Measurements from ENCODE around the gene CFAP77.

CFAP77 gene

DNA sequence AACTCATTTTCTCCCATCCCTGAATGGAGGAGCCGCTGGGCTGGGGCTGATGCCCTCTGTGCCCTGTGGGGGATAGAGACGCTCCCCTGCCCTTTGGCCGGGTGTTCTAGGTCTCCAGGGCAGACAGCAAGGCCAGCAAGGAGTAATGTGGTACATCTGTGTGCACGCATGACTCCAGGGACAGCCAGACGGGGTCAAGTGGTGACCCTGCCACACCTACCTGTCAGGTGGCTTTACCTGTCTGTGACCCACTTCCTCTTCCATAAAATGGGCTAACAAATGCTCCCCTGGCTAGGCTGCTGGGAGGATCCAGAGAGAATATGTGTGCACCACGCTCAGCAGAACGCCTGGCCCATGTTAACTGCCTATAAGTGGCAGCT is 137.0 kb downstream of the CFAP77 start:
- H3K4me3 ChIP-seq (ENCODE audit: low read depth, low read length) = no peak overlapping the region
- TF ChIP-seq CTCF (IDR thresholded peaks at IDR 0.05; ENCODE audit: borderline replicate concordance, insufficient read depth, low read depth, low read length) = no peak

DNA sequence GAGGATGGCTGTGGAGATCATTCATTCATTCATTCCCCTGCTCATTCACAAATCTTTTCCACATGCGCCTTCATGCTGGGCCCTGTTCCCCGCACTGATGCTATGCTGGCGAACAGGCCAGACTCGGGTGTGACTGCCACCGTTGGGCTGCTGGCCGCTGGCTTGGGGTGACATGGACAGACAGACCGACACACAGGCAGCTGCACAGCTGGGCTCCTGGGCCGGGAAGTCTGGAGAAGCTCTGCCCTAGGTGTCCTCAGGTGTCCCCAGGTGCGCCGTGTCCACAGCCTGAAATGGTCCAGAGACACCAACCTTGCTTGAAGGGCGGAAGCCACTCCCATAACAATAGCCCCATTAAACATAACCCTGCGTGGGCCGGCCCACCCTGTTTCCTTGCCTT is 137.4 kb downstream of the CFAP77 start:
- no peak for TF ChIP-seq CTCF (IDR thresholded peaks at IDR 0.05; ENCODE audit: borderline replicate concordance, insufficient read depth, low read depth, low read length)
- H3K4me3 ChIP-seq (ENCODE audit: low read depth, low read length) = no peak overlapping the region

- H3K4me3 ChIP-seq (ENCODE audit: low read depth, low read length) = no peak overlapping the region
- TF ChIP-seq CTCF (IDR thresholded peaks at IDR 0.05; ENCODE audit: borderline replicate concordance, insufficient read depth, low read depth, low read length) = no peak
These were observed 138.1 kb downstream of the CFAP77 start for GRCh38 chr9:132547976-132548730.

GRCh38 chr9:132548751-132549640 is 139.0 kb downstream of the CFAP77 start:
- H3K4me3 ChIP-seq (ENCODE audit: low read depth, low read length) = no peak overlapping the region
- TF ChIP-seq CTCF (IDR thresholded peaks at IDR 0.05; ENCODE audit: borderline replicate concordance, insufficient read depth, low read depth, low read length) = no peak

- no peak overlapping the region for H3K4me3 ChIP-seq (ENCODE audit: low read depth, low read length)
- TF ChIP-seq CTCF (IDR thresholded peaks at IDR 0.05; ENCODE audit: borderline replicate concordance, insufficient read depth, low read depth, low read length) = no peak
These were observed 141.5 kb downstream of the CFAP77 start for GRCh38 chr9:132551556-132551955.

DNA sequence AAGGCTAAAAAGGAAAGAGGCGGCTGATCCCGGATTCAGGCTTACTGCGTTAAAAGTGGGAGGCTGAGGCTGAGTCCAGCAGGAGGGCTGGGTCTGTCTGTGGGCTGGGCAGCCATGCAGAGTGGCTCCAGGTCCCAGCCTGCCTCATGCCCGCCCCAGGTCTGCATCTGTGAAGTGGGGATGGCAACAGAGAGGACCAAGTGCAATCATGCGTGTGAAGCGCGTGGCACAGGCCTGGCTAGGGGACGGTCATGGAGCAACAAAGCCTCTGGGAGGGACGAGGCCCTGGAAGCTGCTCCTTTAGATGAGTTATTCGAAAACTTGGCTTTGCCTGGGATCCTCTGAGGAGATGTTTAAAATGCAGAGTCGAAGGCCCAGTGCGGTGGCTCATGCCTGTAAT is 142.0 kb downstream of the CFAP77 start:
- TF ChIP-seq CTCF (IDR thresholded peaks at IDR 0.05; ENCODE audit: borderline replicate concordance, insufficient read depth, low read depth, low read length) = no peak
- H3K4me3 ChIP-seq (ENCODE audit: low read depth, low read length) = no peak overlapping the region

Measured in GM12875 (cell line).